ENCODE data around the gene ANXA8L1. TPM values are rescaled to one million over a fixed set of nuclear protein-coding genes. Genes with fewer than 3 reads are reported as not detected.
"Not testable (repeated sequence)": the region's sequence is repeated elsewhere in the genome, so short reads cannot be mapped to it uniquely, and the experiment has no call there.

The ANXA8L1 gene
- total RNA-seq, 1 donor from 2014 or later, result not detected

GRCh38 chr10:46396441-46397279, 21.1 kb downstream of the ANXA8L1 start:
- not testable (repeated sequence) for DNase-seq (ENCODE audit: low spot score)

- DNase-seq (ENCODE audit: low spot score), result not testable (repeated sequence)
Measured at GRCh38 chr10:46397767-46398166, 22.2 kb downstream of the ANXA8L1 start.

GRCh38 chr10:46398212-46398886, 22.8 kb downstream of the ANXA8L1 start:
- DNase-seq (ENCODE audit: low spot score), result not testable (repeated sequence)

- not testable (repeated sequence) for DNase-seq (ENCODE audit: low spot score)
Measured at GRCh38 chr10:46409556-46409955, 34.0 kb downstream of the ANXA8L1 start.

GRCh38 chr10:46411123-46411522, 35.5 kb downstream of the ANXA8L1 start:
- DNase-seq (ENCODE audit: low spot score), result not testable (repeated sequence)

- DNase-seq (ENCODE audit: low spot score), result not testable (repeated sequence)
Measured at GRCh38 chr10:46412665-46413064, 37.1 kb downstream of the ANXA8L1 start.

- DNase-seq (ENCODE audit: low spot score), result not testable (repeated sequence)
Measured at GRCh38 chr10:46415291-46415690, 39.7 kb downstream of the ANXA8L1 start.

- not testable (repeated sequence) for DNase-seq (ENCODE audit: low spot score)
Measured at GRCh38 chr10:46418283-46418682, 42.7 kb downstream of the ANXA8L1 start.

- not testable (repeated sequence) for DNase-seq (ENCODE audit: low spot score)
Measured at GRCh38 chr10:46419570-46420379, 44.2 kb downstream of the ANXA8L1 start.

GRCh38 chr10:46423550-46423949, 48.0 kb downstream of the ANXA8L1 start:
- DNase-seq (ENCODE audit: low spot score), result not testable (repeated sequence)

- not testable (repeated sequence) for DNase-seq (ENCODE audit: low spot score)
Measured at GRCh38 chr10:46440942-46441341, 65.4 kb downstream of the ANXA8L1 start.

Other genes starting within 250 kb of the ANXA8L1 start
- not detected for gene ANTXRL, start 88.8 kb upstream of the ANXA8L1 start, total RNA-seq
- gene NPY4R, start 90.2 kb downstream of the ANXA8L1 start, total RNA-seq, result not detected
- gene GPRIN2, start 180.9 kb downstream of the ANXA8L1 start, total RNA-seq, result not detected
- 6.3 TPM for gene SYT15, start 203.4 kb downstream of the ANXA8L1 start, total RNA-seq

Data from mesenteric fat pad (tissue), 1 donor.